T-helper 17 cell (primary cell): Measurements from ENCODE around the gene MRPL1. TPM values are rescaled to one million over a fixed set of nuclear protein-coding genes. Genes with fewer than 3 reads are reported as not detected.

Experiments used
- ATAC-seq: fragments of 150-1000 bp; cut with Tn5 transposase; 2 replicates; pipeline ENCODE4 v1.10.0; 2021; ENCODE audit warnings: mild to moderate bottlenecking, moderate library complexity
- DNase-seq, 3 donors: peaks; one replicate each; pipeline versions ENCODE4 v3.0.0 to v3.0.0-alpha.2; 2020 to 2021
- H3K9me3 ChIP-seq: one replicate; pipeline ENCODE4 v1.7.0; 2013; ENCODE audit warnings: low read length, mild to moderate bottlenecking; ENCODE audit not compliant: control insufficient read depth, poor library complexity, severe bottlenecking
- H3K27ac Mint-ChIP-seq: one replicate; pipeline ENCODE4 v1.8.0; 2022; ENCODE audit warnings: mild to moderate bottlenecking, moderate library complexity, mixed read lengths
- H3K27me3 Mint-ChIP-seq: one replicate; pipeline ENCODE4 v1.8.0; 2022; ENCODE audit warnings: mixed read lengths
- H3K36me3 Mint-ChIP-seq: one replicate; pipeline ENCODE4 v1.8.0; 2022; ENCODE audit warnings: low read depth, mixed read lengths
- H3K4me1 Mint-ChIP-seq: one replicate; pipeline ENCODE4 v1.8.0; 2022; ENCODE audit warnings: mild to moderate bottlenecking, mixed read lengths
- H3K4me3 Mint-ChIP-seq: one replicate; pipeline ENCODE4 v1.8.0; 2022; ENCODE audit warnings: mild to moderate bottlenecking, moderate library complexity, mixed read lengths
- total RNA-seq, 4 donors: library from RNA in 2 of 4; stranded (reverse) in 2 of 4; gene quantifications; one replicate each; pipeline ENCODE4 v1.2.3 and lab custom pipeline; 2022 to 2026

Gene MRPL1
- total RNA-seq, 2 donors from 2014 or later: 15.4 to 19.0 TPM

- H3K36me3 Mint-ChIP-seq: no peaks in the 10 kb centered on the region
- peaks cover 20% of the 10 kb centered on the region for H3K4me1 Mint-ChIP-seq
- no peaks in the 10 kb centered on the region for H3K27me3 Mint-ChIP-seq
- DNase-seq: no peak
- peak overlapping the region; percentile 71 for H3K4me3 Mint-ChIP-seq
- no peaks in the 10 kb centered on the region for H3K9me3 ChIP-seq
- peak; percentile 82 for ATAC-seq
- peak overlapping the region; percentile 91 for H3K27ac Mint-ChIP-seq
Observed at GRCh38 chr4:77827343-77827742, 35.3 kb upstream of the MRPL1 start.

- Mint-ChIP-seq H3K27ac (no peak overlapping the region), H3K27me3 (no peaks in the 10 kb centered on the region), H3K4me3 (no peak overlapping the region), H3K36me3 (no peaks in the 10 kb centered on the region), H3K4me1 (peaks cover 3% of the 10 kb centered on the region)
- H3K9me3 ChIP-seq: no peaks in the 10 kb centered on the region
- no peak for ATAC-seq
- no peak for DNase-seq
Observed at GRCh38 chr4:77833126-77833724, 29.4 kb upstream of the MRPL1 start.

- no peak for DNase-seq
- no peak overlapping the region for H3K4me3 Mint-ChIP-seq
- no peak for ATAC-seq
- H3K9me3 ChIP-seq: no peaks in the 10 kb centered on the region
- H3K27ac Mint-ChIP-seq: no peak overlapping the region
- H3K27me3 Mint-ChIP-seq: no peaks in the 10 kb centered on the region
- H3K4me1 Mint-ChIP-seq: peaks cover 3% of the 10 kb centered on the region
- no peaks in the 10 kb centered on the region for H3K36me3 Mint-ChIP-seq
Observed at GRCh38 chr4:77834403-77834802, 28.2 kb upstream of the MRPL1 start.

GRCh38 chr4:77843628-77844027, 19.0 kb upstream of the MRPL1 start:
- no peaks in the 10 kb centered on the region for H3K36me3 Mint-ChIP-seq
- ATAC-seq: no peak

GRCh38 chr4:77844363-77844762, 18.3 kb upstream of the MRPL1 start:
- Mint-ChIP-seq H3K36me3 (no peaks in the 10 kb centered on the region), H3K4me3 (no peak overlapping the region), H3K27ac (no peak overlapping the region), H3K4me1 (peaks cover 6% of the 10 kb centered on the region), H3K27me3 (no peaks in the 10 kb centered on the region)
- DNase-seq (no peak), ATAC-seq (no peak)
- no peaks in the 10 kb centered on the region for H3K9me3 ChIP-seq

More at GRCh38 chr4:77843628-77844027, 19.0 kb upstream of the MRPL1 start:
- H3K4me1 Mint-ChIP-seq: peaks cover 6% of the 10 kb centered on the region
- no peak for DNase-seq
- no peaks in the 10 kb centered on the region for H3K27me3 Mint-ChIP-seq
- no peak overlapping the region for H3K27ac Mint-ChIP-seq
- no peak overlapping the region for H3K4me3 Mint-ChIP-seq
- no peaks in the 10 kb centered on the region for H3K9me3 ChIP-seq

- H3K4me3 Mint-ChIP-seq: no peak overlapping the region
- no peak for ATAC-seq
- H3K27me3 Mint-ChIP-seq: no peaks in the 10 kb centered on the region
- no peak for DNase-seq
- H3K4me1 Mint-ChIP-seq: peaks cover 3% of the 10 kb centered on the region
- no peak overlapping the region for H3K27ac Mint-ChIP-seq
- H3K9me3 ChIP-seq: no peaks in the 10 kb centered on the region
- no peaks in the 10 kb centered on the region for H3K36me3 Mint-ChIP-seq
Observed at GRCh38 chr4:77845400-77845799, 17.2 kb upstream of the MRPL1 start.

- H3K4me3 Mint-ChIP-seq: no peak overlapping the region
- peaks cover 3% of the 10 kb centered on the region for H3K4me1 Mint-ChIP-seq
- no peak for ATAC-seq
- DNase-seq: no peak
- H3K27ac Mint-ChIP-seq: no peak overlapping the region
- no peaks in the 10 kb centered on the region for H3K9me3 ChIP-seq
- H3K36me3 Mint-ChIP-seq: no peaks in the 10 kb centered on the region
- H3K27me3 Mint-ChIP-seq: no peaks in the 10 kb centered on the region
Observed at GRCh38 chr4:77845929-77846328, 16.7 kb upstream of the MRPL1 start.

GRCh38 chr4:77848508-77848907, 14.1 kb upstream of the MRPL1 start:
- Mint-ChIP-seq H3K36me3 (no peaks in the 10 kb centered on the region), H3K27ac (no peak overlapping the region), H3K4me3 (no peak overlapping the region), H3K27me3 (no peaks in the 10 kb centered on the region), H3K4me1 (peaks cover 16% of the 10 kb centered on the region)
- DNase-seq (no peak), ATAC-seq (no peak)
- no peaks in the 10 kb centered on the region for H3K9me3 ChIP-seq

GRCh38 chr4:77849278-77849965, 13.2 kb upstream of the MRPL1 start:
- H3K4me1 Mint-ChIP-seq: peaks cover 21% of the 10 kb centered on the region
- no peak overlapping the region for H3K27ac Mint-ChIP-seq
- H3K27me3 Mint-ChIP-seq: no peaks in the 10 kb centered on the region
- no peak overlapping the region for H3K4me3 Mint-ChIP-seq
- ATAC-seq (no peak), DNase-seq (no peak)
- no peaks in the 10 kb centered on the region for H3K9me3 ChIP-seq
- no peaks in the 10 kb centered on the region for H3K36me3 Mint-ChIP-seq

- peaks cover 40% of the 10 kb centered on the region for H3K4me1 Mint-ChIP-seq
- H3K27ac Mint-ChIP-seq: peak overlapping the region; percentile 100
- no peaks in the 10 kb centered on the region for H3K36me3 Mint-ChIP-seq
- DNase-seq (peak; percentile 31 to 64 (median 55)), ATAC-seq (peak; percentile 93)
- H3K4me3 Mint-ChIP-seq: peak overlapping the region; percentile 71
- no peaks in the 10 kb centered on the region for H3K27me3 Mint-ChIP-seq
- no peaks in the 10 kb centered on the region for H3K9me3 ChIP-seq
Observed at GRCh38 chr4:77852892-77853495, 9.6 kb upstream of the MRPL1 start.

- Mint-ChIP-seq H3K4me3 (peak overlapping the region; percentile 71), H3K4me1 (peaks cover 45% of the 10 kb centered on the region), H3K27ac (peak overlapping the region; percentile 100), H3K36me3 (no peaks in the 10 kb centered on the region), H3K27me3 (no peaks in the 10 kb centered on the region)
- peak; percentile 73 for ATAC-seq
- DNase-seq: no peak
- H3K9me3 ChIP-seq: no peaks in the 10 kb centered on the region
Observed at GRCh38 chr4:77854431-77855111, 8.1 kb upstream of the MRPL1 start.

GRCh38 chr4:77856152-77856551, 6.5 kb upstream of the MRPL1 start:
- Mint-ChIP-seq H3K4me3 (no peak overlapping the region), H3K27ac (peak overlapping the region; percentile 100), H3K27me3 (no peaks in the 10 kb centered on the region), H3K36me3 (no peaks in the 10 kb centered on the region), H3K4me1 (peaks cover 49% of the 10 kb centered on the region)
- ATAC-seq: no peak
- no peak for DNase-seq
- H3K9me3 ChIP-seq: no peaks in the 10 kb centered on the region

GRCh38 chr4:77859256-77859655, 3.4 kb upstream of the MRPL1 start:
- H3K4me1 Mint-ChIP-seq: peaks cover 54% of the 10 kb centered on the region
- peaks cover 6% of the 10 kb centered on the region for H3K27me3 Mint-ChIP-seq
- peak overlapping the region; percentile 67 for H3K4me3 Mint-ChIP-seq
- H3K27ac Mint-ChIP-seq: peak overlapping the region; percentile 100
- ATAC-seq: no peak
- no peaks in the 10 kb centered on the region for H3K9me3 ChIP-seq
- peaks cover 6% of the 10 kb centered on the region for H3K36me3 Mint-ChIP-seq
- no peak for DNase-seq
